H1 (cell line): ENCODE data around the gene CYP2B6.

Experiments used
- CREB1 ChIP-seq: IDR thresholded peaks from 2 replicates; pipeline ENCODE4 v1.6.1; 2012; ENCODE audit warnings: inconsistent platforms
- POLR2A ChIP-seq, 2 experiments: IDR thresholded peaks; 1 replicate in 1 of 2; 2 replicates in 1 of 2; pipeline ENCODE4 v1.6.1; 2011; ENCODE audit warnings: low read depth in 2 of 2, low read length in 2 of 2, mild to moderate bottlenecking in 2 of 2; ENCODE audit errors: control extremely low read depth in 1 of 2
- RNF2 ChIP-seq: fragments of 200-900, 300-1000 bp; sonication (generic); IDR thresholded peaks from 2 replicates; pipeline ENCODE4 v1.7.1; 2016; ENCODE audit warnings: borderline replicate concordance, low read depth, mild to moderate bottlenecking, antibody characterized with exemption, low read length; ENCODE audit not compliant: poor library complexity, severe bottlenecking; ENCODE audit errors: missing control alignments
- SRF ChIP-seq: IDR thresholded peaks from 2 replicates; pipeline ENCODE4 v1.6.1; 2011; ENCODE audit warnings: mild to moderate bottlenecking, low read depth, low read length, moderate library complexity
- TAF1 ChIP-seq: IDR thresholded peaks from 2 replicates; pipeline ENCODE4 v1.6.1; 2011; ENCODE audit warnings: mild to moderate bottlenecking, low read depth, low read length
- TBP ChIP-seq: IDR thresholded peaks from 2 replicates; pipeline ENCODE4 v1.6.1; 2011; ENCODE audit warnings: low read depth, low read length, improper control_type of control experiment
- TF ChIP-seq, protein P1 (sequence below), 3 experiments: IDR thresholded peaks; 1 replicate in 2 of 3; 2 replicates in 1 of 3; pipeline versions ENCODE4 v1.5.1 to v1.6.1; 2011; ENCODE audit warnings: low read length in 3 of 3, mild to moderate bottlenecking in 3 of 3, inconsistent platforms in 2 of 3, low read depth in 1 of 3, moderate library complexity in 1 of 3; ENCODE audit not compliant: insufficient read depth in 1 of 3; ENCODE audit errors: control extremely low read depth in 1 of 3
- TF ChIP-seq, protein P2 (sequence below): IDR thresholded peaks from 2 replicates; pipeline ENCODE4 v1.6.1; 2012; ENCODE audit warnings: inconsistent platforms
- TF ChIP-seq, protein P3 (sequence below): fragments of 300-600 bp; sonication (generic); IDR thresholded peaks from 2 replicates; pipeline ENCODE4 v1.7.1; 2012; ENCODE audit warnings: low read length, moderate library complexity, mild to moderate bottlenecking, inconsistent platforms; ENCODE audit not compliant: insufficient replicate concordance

DNA sequence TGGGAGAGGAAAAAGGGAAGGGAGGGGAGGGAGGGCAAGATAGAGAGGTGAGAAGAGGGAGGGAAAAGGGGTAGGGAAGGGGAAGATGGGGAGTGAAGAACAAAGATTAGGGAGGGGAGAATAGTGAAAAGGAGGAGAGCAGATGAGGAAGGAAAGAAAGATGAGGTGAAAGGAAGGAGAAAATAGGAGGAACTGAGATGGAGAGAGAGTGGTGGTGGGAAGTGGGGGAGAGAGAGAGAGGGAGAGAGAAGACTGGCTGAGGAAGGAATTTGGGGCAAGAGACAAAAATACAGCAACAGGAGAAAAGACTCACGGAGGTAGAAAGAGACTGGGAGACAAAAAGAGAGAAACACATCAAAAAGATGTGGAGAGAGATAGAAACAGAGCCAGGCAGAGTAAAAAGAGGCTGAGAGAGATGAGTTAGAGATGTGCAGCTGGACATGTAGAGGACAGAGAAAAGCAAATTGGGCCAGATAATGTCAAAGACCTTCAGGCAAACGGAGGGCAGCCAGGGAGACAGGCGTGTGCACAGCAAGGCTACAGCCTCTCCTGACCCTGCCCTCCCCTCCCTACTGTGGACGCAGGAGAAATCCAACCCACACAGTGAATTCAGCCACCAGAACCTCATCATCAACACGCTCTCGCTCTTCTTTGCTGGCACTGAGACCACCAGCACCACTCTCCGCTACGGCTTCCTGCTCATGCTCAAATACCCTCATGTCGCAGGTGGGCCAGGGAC is 49.4 kb upstream of the CYP2B6 start:
- TF ChIP-seq, protein P1, sequence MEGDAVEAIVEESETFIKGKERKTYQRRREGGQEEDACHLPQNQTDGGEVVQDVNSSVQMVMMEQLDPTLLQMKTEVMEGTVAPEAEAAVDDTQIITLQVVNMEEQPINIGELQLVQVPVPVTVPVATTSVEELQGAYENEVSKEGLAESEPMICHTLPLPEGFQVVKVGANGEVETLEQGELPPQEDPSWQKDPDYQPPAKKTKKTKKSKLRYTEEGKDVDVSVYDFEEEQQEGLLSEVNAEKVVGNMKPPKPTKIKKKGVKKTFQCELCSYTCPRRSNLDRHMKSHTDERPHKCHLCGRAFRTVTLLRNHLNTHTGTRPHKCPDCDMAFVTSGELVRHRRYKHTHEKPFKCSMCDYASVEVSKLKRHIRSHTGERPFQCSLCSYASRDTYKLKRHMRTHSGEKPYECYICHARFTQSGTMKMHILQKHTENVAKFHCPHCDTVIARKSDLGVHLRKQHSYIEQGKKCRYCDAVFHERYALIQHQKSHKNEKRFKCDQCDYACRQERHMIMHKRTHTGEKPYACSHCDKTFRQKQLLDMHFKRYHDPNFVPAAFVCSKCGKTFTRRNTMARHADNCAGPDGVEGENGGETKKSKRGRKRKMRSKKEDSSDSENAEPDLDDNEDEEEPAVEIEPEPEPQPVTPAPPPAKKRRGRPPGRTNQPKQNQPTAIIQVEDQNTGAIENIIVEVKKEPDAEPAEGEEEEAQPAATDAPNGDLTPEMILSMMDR (IDR thresholded peaks at IDR 0.05; ENCODE audit: control extremely low read depth in 1 of 3, insufficient read depth in 1 of 3, low read depth in 1 of 3, low read length in 3 of 3), result no peak
- no peak for TF ChIP-seq POLR2A (IDR thresholded peaks at IDR 0.05; ENCODE audit: control extremely low read depth in 1 of 2, low read depth in 2 of 2, low read length in 2 of 2)
- no peak for TF ChIP-seq SRF
- TF ChIP-seq, protein P2, sequence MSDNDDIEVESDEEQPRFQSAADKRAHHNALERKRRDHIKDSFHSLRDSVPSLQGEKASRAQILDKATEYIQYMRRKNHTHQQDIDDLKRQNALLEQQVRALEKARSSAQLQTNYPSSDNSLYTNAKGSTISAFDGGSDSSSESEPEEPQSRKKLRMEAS, result no peak
- TF ChIP-seq, protein P3, sequence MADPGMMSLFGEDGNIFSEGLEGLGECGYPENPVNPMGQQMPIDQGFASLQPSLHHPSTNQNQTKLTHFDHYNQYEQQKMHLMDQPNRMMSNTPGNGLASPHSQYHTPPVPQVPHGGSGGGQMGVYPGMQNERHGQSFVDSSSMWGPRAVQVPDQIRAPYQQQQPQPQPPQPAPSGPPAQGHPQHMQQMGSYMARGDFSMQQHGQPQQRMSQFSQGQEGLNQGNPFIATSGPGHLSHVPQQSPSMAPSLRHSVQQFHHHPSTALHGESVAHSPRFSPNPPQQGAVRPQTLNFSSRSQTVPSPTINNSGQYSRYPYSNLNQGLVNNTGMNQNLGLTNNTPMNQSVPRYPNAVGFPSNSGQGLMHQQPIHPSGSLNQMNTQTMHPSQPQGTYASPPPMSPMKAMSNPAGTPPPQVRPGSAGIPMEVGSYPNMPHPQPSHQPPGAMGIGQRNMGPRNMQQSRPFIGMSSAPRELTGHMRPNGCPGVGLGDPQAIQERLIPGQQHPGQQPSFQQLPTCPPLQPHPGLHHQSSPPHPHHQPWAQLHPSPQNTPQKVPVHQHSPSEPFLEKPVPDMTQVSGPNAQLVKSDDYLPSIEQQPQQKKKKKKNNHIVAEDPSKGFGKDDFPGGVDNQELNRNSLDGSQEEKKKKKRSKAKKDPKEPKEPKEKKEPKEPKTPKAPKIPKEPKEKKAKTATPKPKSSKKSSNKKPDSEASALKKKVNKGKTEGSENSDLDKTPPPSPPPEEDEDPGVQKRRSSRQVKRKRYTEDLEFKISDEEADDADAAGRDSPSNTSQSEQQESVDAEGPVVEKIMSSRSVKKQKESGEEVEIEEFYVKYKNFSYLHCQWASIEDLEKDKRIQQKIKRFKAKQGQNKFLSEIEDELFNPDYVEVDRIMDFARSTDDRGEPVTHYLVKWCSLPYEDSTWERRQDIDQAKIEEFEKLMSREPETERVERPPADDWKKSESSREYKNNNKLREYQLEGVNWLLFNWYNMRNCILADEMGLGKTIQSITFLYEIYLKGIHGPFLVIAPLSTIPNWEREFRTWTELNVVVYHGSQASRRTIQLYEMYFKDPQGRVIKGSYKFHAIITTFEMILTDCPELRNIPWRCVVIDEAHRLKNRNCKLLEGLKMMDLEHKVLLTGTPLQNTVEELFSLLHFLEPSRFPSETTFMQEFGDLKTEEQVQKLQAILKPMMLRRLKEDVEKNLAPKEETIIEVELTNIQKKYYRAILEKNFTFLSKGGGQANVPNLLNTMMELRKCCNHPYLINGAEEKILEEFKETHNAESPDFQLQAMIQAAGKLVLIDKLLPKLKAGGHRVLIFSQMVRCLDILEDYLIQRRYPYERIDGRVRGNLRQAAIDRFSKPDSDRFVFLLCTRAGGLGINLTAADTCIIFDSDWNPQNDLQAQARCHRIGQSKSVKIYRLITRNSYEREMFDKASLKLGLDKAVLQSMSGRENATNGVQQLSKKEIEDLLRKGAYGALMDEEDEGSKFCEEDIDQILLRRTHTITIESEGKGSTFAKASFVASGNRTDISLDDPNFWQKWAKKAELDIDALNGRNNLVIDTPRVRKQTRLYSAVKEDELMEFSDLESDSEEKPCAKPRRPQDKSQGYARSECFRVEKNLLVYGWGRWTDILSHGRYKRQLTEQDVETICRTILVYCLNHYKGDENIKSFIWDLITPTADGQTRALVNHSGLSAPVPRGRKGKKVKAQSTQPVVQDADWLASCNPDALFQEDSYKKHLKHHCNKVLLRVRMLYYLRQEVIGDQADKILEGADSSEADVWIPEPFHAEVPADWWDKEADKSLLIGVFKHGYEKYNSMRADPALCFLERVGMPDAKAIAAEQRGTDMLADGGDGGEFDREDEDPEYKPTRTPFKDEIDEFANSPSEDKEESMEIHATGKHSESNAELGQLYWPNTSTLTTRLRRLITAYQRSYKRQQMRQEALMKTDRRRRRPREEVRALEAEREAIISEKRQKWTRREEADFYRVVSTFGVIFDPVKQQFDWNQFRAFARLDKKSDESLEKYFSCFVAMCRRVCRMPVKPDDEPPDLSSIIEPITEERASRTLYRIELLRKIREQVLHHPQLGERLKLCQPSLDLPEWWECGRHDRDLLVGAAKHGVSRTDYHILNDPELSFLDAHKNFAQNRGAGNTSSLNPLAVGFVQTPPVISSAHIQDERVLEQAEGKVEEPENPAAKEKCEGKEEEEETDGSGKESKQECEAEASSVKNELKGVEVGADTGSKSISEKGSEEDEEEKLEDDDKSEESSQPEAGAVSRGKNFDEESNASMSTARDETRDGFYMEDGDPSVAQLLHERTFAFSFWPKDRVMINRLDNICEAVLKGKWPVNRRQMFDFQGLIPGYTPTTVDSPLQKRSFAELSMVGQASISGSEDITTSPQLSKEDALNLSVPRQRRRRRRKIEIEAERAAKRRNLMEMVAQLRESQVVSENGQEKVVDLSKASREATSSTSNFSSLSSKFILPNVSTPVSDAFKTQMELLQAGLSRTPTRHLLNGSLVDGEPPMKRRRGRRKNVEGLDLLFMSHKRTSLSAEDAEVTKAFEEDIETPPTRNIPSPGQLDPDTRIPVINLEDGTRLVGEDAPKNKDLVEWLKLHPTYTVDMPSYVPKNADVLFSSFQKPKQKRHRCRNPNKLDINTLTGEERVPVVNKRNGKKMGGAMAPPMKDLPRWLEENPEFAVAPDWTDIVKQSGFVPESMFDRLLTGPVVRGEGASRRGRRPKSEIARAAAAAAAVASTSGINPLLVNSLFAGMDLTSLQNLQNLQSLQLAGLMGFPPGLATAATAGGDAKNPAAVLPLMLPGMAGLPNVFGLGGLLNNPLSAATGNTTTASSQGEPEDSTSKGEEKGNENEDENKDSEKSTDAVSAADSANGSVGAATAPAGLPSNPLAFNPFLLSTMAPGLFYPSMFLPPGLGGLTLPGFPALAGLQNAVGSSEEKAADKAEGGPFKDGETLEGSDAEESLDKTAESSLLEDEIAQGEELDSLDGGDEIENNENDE, result no peak
- TF ChIP-seq TBP, result no peak
- no peak for TF ChIP-seq RNF2
- TF ChIP-seq TAF1, result no peak
- TF ChIP-seq CREB1, result no peak
